ENCODE data around the gene TTLL12. TPM values are rescaled to one million over a fixed set of nuclear protein-coding genes. Genes with fewer than 3 reads are reported as not detected.

TTLL12 gene
- polyA plus RNA-seq, 4 donors: 25.2 to 35.7 (median 26.1) TPM

- no peak for DNase-seq (ENCODE audit: low read depth in 4 of 4, low spot score in 2 of 4)
These were observed 29.8 kb upstream of the TTLL12 start for GRCh38 chr22:43216738-43217137.

- no peak for DNase-seq (ENCODE audit: low read depth in 4 of 4, low spot score in 2 of 4)
These were observed 27.0 kb upstream of the TTLL12 start for GRCh38 chr22:43213962-43214361.

GRCh38 chr22:43213051-43213450 lies 26.1 kb upstream of the TTLL12 start:
- no peak for DNase-seq (ENCODE audit: low read depth in 4 of 4, low spot score in 2 of 4)

- DNase-seq (ENCODE audit: low read depth in 4 of 4, low spot score in 2 of 4): no peak
These were observed 25.6 kb upstream of the TTLL12 start for GRCh38 chr22:43212434-43212952.

- no peak for DNase-seq (ENCODE audit: low read depth in 4 of 4, low spot score in 2 of 4)
These were observed 25.1 kb upstream of the TTLL12 start for GRCh38 chr22:43211941-43212433.

- DNase-seq (ENCODE audit: low read depth in 4 of 4, low spot score in 2 of 4): no peak
These were observed 23.9 kb upstream of the TTLL12 start for GRCh38 chr22:43210631-43211515.

- DNase-seq (ENCODE audit: low read depth in 4 of 4, low spot score in 2 of 4): no peak
These were observed 23.0 kb upstream of the TTLL12 start for GRCh38 chr22:43209971-43210370.

GRCh38 chr22:43209523-43209890 lies 22.6 kb upstream of the TTLL12 start:
- DNase-seq (ENCODE audit: low read depth in 4 of 4, low spot score in 2 of 4): no peak

GRCh38 chr22:43208703-43209522 lies 22.0 kb upstream of the TTLL12 start:
- DNase-seq (ENCODE audit: low read depth in 4 of 4, low spot score in 2 of 4): no peak

GRCh38 chr22:43207849-43208702 lies 21.1 kb upstream of the TTLL12 start:
- no peak for DNase-seq (ENCODE audit: low read depth in 4 of 4, low spot score in 2 of 4)

- no peak for DNase-seq (ENCODE audit: low read depth in 4 of 4, low spot score in 2 of 4)
These were observed 20.5 kb upstream of the TTLL12 start for GRCh38 chr22:43207386-43207785.

- no peak for DNase-seq (ENCODE audit: low read depth in 4 of 4, low spot score in 2 of 4)
These were observed 19.7 kb upstream of the TTLL12 start for GRCh38 chr22:43206509-43207161.

GRCh38 chr22:43205748-43206508 lies 19.0 kb upstream of the TTLL12 start:
- DNase-seq (ENCODE audit: low read depth in 4 of 4, low spot score in 2 of 4): no peak

GRCh38 chr22:43205261-43205691 lies 18.3 kb upstream of the TTLL12 start:
- DNase-seq (ENCODE audit: low read depth in 4 of 4, low spot score in 2 of 4): no peak

GRCh38 chr22:43203471-43203981 lies 16.6 kb upstream of the TTLL12 start:
- DNase-seq (ENCODE audit: low read depth in 4 of 4, low spot score in 2 of 4): peak in 1 of 4 donors; percentile 51

GRCh38 chr22:43202756-43203410 lies 15.9 kb upstream of the TTLL12 start:
- no peak for DNase-seq (ENCODE audit: low read depth in 4 of 4, low spot score in 2 of 4)

- no peak for DNase-seq (ENCODE audit: low read depth in 4 of 4, low spot score in 2 of 4)
These were observed 15.4 kb upstream of the TTLL12 start for GRCh38 chr22:43202326-43202725.

GRCh38 chr22:43201486-43202219 lies 14.7 kb upstream of the TTLL12 start:
- DNase-seq (ENCODE audit: low read depth in 4 of 4, low spot score in 2 of 4): no peak
